Inflammatory macrophage treated with lipopolysaccharide for 1 hour (primary cell): ENCODE measurements around the gene KCNG2.

Experiments
- DNase-seq, 2 donors: peaks; one replicate each; pipeline ENCODE4 v3.0.0-alpha.2; 2020 to 2022

KCNG2 gene

DNA sequence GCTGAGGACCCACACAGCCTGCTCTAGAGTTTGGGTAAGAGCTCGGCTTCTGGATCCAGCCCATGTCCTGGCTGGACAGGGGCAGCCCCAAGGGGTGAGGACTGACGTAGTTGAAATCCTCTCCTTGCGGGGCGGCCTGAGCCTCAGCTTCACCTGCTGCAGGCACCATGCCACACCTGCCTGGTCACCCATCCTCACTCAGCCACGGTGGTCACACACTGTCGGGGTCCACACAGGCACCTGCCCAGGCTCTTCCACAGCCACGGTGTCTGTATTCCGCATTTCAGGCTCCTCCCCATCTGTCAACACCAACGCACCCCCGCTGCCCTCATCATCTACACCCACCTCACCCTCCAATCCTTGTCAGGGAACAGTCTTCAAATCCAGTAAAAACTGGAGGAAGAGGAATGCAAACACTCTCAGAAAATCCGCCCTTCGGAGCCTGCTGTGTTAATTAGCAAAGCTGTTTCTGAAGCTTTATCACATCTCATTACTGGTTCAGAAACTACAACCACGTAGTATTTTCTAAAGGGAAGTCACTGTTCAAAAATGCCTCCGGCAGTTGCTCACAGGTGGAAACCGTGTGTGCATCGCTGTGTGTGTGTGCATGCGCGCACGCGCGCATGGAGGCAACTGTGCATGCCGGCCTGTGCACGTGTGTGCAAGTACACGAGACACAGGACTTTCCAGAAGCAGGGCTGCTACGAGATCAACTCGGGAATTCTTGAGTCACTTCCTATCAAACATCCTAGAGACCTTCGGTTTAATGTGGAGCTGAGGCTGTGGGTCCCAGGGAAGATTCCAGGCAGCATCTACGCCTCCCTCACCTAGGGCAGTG is 115.5 kb downstream of the KCNG2 start:
- no peak for DNase-seq

DNA sequence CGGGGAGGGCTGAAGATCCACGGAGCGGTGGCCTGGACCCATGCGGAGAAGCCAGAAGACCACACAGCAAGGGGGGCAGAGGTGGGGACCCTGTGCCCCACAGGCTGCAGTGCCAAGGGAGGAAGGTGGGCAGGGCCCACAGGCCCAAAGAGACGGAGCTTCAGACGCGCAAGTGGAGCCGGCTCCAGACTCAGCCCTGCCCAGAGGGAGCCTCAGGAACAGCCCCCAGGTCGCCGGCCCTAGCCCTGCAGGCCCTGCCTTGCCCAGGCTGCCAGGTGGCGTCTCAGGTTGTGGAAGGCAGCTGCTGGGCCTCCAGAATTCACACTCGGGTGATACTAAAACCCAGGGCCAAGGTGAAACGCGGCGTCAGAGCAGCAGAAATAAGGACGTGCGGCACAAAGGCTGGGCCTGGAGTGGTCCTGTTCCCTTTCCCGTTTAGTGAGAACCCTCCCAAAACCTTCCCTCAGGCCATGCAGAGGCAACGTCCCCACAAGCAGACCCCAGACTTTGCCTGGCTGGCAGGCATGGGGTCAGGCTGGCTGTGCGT is 116.9 kb downstream of the KCNG2 start:
- DNase-seq: no peak

DNA sequence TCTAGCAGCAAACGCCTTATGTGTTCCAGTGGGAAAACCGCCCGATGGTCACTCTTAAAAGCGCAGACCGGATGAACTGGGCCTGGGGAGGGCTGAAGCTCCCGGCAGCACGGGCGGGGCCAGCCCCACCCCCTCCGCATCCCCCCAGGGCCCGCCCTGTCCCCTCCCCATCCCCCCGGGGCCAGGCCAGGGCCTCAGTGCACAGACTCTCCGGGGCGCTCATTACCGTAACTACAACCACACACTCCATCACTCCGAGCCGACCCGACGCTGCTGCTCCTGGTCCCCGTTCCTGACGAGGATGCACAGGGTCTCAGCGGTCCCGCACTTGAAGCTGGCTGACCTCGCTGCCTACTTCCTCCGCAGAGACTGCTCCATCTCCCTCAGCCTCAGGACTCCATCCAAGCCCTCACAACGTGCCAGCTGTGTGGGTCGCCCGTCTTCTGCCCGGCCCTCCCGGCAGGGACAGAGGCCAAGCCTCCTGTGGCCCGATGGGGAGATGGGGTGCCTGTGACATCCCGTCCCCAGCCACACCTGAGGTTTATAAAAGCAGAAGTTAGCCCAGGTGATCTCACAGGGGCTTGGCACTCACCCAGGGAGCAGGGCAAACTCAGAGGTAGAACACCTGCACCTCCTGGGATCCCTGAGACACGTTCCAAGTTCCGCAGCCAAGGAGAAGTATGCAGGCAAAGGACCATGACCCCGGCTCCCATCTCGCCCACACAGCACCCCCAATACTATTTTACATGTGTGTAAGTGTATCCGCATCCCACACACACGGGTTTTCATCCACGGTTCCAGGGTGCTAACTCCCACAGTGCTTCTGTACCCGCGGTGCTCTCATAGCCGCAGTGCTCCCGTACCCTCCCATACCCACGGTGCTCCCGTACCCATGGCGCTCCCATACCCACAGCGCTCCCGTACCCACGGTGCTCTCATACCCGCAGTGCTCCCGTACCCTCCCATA is 117.7 kb downstream of the KCNG2 start:
- no peak for DNase-seq

DNA sequence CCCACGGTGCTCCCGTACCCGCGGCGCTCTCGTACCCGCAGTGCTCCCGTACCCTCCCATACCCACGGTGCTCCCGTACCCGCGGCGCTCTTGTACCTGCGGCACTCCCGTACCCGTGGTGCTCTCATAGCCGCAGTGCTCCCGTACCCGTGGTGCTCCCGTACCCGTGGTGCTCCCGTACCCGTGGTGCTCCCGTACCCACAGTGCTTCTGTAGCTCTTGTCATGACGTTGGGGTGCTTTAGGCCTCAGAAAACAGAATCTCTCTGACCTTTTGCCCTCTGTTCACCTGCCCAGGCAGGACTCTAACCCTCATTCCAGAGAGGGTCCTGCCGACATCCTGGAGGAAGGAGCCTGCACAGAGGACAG is 118.4 kb downstream of the KCNG2 start:
- no peak for DNase-seq

DNA sequence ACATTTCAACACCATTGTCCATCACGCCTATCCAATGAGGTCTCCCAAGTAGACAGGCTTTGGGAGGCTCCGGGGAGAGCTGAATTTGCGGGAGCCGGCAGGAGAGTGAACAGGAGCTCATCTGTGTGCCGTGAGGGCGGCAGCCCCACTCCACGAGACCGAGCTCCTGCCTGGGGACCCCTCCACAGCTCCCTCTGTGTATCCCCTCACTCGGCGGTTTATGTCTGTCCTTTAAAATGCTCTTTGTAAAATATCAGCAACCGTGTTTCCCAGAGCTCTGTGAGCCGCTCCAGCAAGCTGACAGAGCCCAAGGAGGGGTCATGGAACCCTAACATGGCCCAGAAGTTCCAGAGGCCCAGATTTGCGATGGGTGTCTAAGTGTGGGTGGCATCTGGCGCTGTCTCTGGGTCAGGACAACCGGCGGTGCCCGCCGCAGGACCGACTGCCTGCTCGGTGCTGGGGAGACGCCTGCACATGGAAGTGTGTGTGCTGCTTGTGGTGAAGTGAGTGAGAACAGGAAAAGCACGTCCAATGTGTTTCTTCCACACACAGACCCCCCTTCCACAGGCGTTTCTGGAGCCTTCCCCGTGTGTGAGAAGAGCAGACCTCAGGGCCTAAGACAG is 118.9 kb downstream of the KCNG2 start:
- no peak for DNase-seq

DNA sequence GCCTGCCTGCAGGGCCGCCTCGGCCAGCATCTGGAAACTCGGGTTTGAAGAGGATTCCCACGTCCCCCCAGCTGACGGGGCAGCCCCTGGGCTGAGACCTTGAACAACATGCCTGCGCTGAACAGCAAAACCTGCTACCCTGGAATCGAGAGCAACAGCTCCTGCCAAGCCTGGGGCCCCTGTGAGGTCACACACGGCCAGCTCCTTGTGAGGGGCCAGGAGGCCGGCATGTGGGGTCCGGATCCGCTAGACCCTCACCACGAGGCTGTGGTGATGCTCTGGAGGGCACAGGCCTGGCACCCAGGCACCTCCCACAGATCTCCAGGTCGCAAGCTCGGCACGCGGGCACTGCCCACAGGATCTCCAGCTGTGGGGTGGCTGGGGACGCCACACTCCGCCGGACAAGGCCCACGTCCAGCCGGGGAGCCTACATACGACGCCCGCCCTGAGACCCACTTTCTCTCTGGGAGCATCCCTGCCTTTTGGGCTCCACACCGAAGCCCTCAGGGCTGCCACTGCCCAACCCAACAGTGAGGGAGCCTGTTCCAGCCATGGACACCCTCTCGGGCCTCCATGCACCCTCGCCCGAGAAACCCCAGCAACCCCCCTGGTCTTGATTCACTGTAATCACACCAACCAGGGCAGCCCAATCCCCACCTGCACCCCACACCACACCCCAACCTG is 119.6 kb downstream of the KCNG2 start:
- no peak for DNase-seq

DNA sequence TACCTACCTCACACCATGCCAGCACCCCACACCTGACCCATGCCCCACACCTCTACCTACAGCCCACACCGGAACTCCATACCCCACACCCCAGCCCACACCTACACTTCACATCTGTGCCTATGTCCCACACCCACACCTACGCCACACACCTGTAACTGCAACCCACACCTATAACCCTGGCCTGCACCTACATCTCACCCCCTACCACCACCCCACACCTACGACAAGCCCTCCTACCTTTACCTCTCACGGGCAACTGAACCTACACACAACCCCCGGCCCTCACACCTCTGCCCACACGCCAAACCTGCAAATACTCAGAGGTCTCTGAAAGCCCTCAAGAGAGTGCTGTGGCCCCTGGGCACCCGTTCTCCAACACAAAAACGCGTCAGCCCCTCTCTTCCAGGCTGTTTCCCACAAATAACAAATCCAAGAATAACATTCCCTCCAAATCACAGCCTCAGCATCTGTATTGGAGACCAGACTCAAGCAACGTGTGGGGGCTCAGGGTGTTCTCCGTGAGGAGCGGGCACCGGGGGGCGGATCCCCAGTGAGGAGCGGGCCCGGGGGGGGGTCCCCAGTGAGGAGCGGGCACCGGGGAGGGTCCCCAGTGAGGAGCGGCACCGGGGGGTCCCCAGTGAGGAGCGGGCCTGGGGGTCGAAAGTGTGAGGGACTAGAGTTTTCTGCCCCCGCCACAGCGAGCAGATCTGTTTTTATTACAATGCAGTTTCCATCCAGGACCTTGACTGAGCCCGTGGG is 120.3 kb downstream of the KCNG2 start:
- DNase-seq: no peak

DNA sequence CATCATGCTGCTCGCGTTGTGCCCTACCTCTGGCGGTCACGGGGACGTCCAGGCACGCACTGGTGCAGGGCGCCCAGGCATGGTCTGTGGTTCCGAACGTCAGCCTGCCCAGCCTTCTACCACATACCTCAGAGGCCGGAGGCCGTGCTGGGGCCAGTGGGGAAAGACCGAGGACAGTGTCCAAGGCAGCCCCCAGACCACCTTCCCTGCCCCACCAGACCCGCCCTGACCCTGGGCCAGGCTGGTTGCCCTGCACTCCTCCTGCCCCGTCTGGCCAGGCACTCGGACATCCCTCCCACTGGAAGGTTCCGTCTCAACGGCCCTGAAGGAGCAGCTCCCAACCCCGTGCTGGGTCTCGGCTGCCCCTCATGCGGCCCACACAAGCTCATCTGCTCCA is 120.9 kb downstream of the KCNG2 start:
- DNase-seq: no peak

DNA sequence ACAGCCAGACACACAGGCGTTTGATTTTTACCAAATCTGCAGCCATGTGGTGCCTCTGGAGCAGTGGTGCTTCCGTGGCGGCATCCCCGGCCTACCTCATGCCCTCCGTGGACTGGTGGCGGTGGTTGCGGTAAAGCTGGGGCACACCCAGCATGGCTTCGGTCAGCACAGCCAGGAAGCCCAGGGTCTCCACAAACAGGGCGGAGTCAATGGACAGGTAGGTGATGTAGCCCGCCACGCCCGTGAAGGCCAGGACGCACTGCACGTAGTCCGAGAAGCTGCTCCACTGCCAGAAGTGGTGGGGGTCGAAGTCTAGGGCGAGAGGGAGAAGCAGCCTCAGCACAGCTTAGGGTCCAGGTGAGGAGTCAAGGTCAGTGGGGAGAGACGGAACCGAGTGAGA is 121.4 kb downstream of the KCNG2 start:
- no peak for DNase-seq

DNA sequence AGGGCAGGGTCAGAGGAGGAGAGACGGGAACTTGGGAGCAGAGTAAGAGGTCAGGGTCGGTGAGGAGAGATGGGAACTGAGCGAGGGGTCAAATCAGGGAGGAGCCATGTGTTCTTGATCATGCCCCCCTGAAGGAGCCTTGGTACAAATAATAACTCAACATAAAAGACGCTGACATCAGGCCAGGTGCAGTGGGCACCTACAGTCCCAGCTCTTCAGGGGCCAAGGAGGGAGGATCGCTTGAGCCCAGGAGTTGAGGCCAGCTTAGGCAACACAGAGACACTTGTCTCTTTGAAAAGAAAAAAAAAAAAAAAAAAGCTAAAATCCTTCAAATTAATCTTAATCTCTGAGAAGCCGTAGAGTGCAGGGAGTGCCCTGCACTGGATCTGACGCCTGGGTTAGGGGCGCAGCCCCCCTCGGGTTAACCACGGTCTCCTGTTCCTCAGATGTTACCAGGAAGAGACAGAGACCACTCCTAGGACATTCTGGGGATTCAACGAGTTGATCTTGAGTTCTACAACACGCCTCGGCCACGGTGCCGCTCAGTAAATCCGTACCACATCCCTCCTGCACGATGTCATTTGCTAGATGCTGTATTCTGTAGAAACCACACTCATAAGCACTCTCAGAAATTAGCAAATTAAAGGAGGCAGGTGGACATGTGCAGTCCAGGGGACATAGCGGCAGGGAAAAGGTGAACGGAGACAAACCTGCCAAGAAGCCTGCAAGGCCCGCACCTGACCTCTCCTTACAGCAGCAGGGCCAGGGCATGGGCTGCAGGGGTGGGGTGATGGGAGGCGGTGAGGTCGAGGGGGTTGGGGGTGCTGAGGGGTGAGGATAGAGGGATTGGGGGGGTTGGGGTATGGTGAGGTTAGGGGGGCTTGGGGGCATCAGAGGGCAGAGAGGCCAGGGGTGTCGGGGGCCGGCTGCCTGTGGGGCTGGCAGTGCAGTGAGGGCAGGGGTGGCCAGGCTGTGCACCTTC is 124.5 kb downstream of the KCNG2 start:
- DNase-seq: no peak

DNA sequence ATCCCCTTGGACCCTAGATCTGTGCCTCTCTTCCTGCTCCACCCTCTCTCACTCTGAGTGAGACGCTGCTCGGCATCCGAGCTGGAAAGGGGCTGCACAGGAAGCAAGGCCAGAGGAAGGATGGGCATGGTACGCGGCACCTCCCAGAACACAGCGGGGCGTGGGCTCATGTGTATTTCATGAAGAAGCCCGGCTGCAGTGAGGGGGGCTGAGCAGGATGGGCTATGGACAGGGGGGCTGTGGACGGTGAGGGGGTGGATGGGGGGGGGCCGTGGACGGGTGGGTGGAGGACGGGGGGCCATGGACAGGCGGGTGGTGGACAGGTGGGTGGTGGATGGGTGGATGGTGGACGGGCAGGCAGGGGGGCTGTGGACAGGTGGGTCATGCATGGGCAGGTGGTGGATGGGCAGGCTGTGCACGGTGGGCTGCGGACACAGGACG is 125.3 kb downstream of the KCNG2 start:
- DNase-seq: no peak

DNA sequence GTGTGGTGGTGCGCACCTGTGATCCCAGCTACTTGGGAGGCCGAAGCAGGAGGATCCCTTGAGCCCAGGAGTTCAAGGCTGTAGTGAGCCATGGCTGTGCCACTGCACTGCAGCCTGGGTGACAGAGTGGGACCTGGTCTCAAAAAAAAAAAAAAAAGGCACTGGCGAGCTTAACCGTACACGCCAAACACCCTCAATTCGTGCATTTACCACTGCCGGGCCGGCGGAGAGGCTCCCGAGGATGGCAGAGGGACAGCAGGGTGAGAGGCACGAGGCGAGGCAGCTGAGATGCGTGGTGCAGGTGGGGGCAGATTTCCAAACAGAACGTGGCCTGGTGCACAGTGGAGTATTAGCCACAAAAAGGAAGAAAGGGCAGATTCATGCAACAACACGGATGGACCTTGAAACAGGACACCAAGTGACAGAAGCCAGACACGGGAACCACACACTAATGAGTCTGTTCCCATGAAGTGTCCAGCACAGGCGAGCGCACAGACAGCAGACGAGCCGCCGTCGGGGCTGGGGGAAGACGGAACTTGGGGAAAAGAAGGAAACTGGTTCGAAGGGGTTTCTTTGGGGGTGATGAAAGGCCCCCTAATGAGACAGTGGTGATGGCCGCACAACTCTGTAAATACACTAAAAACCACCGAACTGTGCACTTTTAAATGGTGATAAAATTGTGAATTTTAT is 126.3 kb downstream of the KCNG2 start:
- DNase-seq: no peak

DNA sequence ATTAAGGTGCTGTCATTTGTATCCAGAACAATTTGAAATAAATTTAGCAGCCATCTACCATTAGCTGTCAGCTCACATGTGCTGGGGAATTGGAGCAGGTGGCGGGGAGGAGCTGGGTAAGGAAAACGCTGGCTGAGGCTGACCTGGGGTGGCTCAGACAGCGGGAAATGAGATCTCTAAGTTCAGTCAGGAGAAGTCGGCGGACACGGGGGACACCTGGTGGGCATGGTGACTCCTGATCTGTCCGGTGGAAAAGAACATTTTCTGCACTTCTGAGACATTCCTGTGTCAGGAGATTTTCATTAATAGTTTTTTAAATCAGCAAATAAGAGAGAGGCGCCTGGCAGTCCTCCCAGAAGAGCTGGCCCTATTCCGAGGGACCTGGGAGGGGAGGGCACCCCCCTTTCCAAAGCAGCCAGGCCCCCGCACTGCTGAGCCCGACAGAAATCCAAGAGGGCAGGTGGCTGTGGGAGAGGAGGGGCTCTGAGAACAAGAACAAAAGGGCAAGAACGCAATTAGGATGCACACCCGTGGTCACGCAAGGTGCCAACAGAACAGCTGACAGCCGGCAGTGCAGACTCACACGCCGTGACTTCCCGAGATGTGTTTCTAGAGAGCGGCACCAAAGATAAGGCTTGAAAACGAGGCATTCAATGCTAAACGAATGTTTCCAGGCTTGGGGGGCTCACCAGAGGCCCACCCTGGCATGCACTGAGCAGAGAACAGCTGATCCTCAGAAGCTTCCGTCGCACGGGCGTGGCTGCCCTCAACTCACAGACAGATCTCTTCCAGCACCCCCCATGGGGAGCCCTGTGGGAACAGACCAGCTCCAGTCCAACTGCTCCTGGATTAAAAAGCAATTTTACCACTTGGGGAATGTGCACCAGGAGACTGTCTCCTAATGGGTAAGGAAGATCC is 127.3 kb downstream of the KCNG2 start:
- DNase-seq: no peak

DNA sequence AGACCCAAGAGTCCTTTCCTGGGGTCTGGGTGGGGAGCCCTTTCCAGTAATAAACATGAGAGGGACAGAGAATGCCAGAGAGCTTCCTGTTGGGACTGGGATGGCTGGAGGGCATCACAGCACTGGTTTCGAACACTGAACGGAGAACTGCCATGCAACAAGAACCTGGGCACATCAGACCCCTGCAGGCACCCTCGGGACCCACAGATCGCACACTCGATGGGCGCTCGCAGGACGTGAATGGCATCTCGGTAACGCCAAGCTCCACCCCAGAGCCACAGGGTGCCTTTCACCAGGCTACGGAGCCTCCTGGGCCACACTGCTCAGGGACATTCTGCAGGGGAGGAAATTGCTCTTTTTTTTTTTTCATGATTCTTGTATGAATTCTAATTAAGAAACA is 128.6 kb downstream of the KCNG2 start:
- no peak for DNase-seq

DNA sequence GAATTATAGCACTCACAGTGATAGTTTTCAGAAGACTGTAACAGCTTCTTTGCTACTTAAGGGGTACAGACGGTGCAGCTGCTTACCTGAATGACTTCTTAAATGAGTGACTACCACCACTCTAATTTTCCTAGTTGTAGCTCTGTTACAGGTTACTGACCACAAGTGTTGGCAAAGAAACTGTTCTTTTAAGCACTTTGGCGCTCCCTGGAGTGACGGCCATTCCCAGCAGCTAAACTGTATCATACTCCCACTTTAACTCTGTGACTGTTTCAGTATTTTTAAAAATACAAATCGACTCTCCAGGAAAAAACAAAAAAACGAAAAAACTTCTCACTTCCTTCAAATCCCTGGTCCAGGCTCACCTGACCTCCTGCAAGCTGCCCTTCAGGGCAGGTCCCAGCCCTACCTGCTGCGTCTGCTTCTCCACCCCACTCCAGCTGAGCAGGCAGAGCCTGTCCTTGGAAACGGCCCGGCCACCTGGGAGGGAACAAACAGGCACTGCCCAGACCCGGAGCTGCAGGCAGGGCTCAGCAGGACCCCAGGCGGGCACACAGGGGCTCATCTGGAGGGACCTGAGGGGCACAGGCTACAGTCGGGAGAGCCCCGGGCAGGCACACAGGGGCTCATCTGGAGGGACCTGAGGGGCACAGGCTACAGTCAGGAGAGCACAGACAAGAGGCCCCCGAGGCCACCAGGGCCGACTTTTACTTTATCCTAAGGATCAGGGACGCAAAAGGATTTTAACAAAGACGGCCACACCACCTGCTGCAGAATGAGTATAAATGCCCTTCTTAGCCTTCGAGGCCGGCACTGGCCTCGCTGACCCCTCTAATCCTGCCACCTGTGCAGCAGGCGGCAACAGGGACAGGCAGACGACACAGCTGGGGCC is 129.2 kb downstream of the KCNG2 start:
- DNase-seq: no peak

DNA sequence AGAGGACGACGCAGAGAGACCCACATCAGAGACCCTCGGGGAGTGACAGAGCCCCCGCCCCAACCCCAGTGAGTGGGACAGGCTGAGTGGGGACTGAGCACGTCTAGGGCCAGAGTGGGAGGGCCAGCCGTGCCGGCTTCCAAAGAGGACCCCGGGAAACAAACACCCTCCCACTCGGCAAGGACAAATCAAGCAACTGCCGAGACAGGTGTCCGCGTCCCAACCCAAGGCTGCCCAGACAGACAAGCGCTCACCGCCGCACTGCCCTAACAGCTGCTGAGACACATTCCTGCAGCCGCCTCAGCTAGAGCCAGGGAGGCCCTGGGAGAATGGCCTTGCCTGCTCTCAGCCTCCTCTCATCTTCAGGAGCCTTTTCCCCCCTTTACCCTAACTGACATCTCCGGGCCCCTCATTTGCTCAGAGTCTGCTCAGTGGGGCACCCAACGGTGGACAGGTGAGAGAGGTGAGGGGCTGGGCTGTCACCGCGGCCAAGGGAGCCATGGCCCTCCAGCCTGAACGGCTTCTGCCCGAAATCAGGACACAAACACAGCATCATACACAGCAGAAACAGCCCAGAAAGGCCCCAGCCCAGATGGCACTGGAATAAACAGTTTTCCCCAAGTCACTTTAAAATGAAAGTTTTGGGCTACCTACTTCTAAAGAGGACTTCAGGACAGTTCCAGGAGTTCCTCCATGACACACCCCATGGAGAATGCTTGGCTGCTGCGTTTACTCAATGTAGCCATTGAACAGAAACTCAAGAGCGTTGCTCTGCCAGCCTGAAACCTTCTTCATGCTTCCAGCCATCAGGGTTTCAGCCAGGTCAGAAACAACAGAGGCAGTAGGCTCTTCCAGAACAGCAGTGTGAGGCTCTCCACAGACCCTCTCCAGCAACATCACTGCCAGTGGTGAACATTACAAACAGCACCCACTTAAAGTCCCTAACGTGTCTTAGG is 130.1 kb downstream of the KCNG2 start:
- no peak for DNase-seq
